ENCODE results near the gene KCTD6. TPM values are rescaled to one million over a fixed set of nuclear protein-coding genes. Genes with fewer than 3 reads are reported as not detected.

The KCTD6 gene
- total RNA-seq, 2 experiments from 2014 or later, result 7.7 to 10.8 TPM

- Mint-ChIP-seq H3K27ac (no peak overlapping the region), H3K9me3 (no peaks in the 10 kb centered on the region), H3K4me1 (peaks cover 38% of the 10 kb centered on the region), H3K36me3 (ENCODE audit: low read depth) (no peaks in the 10 kb centered on the region), H3K27me3 (peaks cover 45% of the 10 kb centered on the region), H3K4me3 (peak overlapping the region; percentile 69)
- no peak for DNase-seq
- CTCF ChIA-PET, result interaction anchor here (0.6 to 3.1 kb wide), 25 partner anchors 8 to 525 kb away, joined by 3 to 22 read pairs (median 5); partner anchors contain the start of genes HTD2 and RPP14
- POLR2A ChIA-PET, result interaction anchor here (0.5 kb wide), 1 partner anchor 28 kb away, joined by 4 read pairs; no protein-coding TSS in a partner anchor
These were observed 915 bp upstream of the KCTD6 start for GRCh38 chr3:58490860-58491501.

GRCh38 chr3:58492494-58492905, 604 bp downstream of the KCTD6 start:
- ChIA-PET POLR2A (no interaction called here), CTCF (interaction anchor here (0.6 to 3.1 kb wide), 24 partner anchors 7 to 185 kb away, joined by 3 to 22 read pairs (median 6); partner anchors contain the start of genes HTD2 and RPP14)
- Mint-ChIP-seq H3K4me3 (peak overlapping the region; percentile 84), H3K4me1 (peaks cover 41% of the 10 kb centered on the region), H3K9me3 (no peaks in the 10 kb centered on the region), H3K27ac (peak overlapping the region; percentile 86), H3K36me3 (ENCODE audit: low read depth) (no peaks in the 10 kb centered on the region), H3K27me3 (peaks cover 32% of the 10 kb centered on the region)
- peak; percentile 41 for DNase-seq

- CTCF ChIA-PET, result interaction anchor here (0.8 to 3.1 kb wide), 4 partner anchors 11 to 188 kb away, joined by 3 to 9 read pairs (median 4); partner anchors contain the start of genes HTD2 and RPP14
- Mint-ChIP-seq H3K36me3 (ENCODE audit: low read depth) (peaks cover 3% of the 10 kb centered on the region), H3K4me1 (peaks cover 41% of the 10 kb centered on the region)
These were observed 2.2 kb downstream of the KCTD6 start for GRCh38 chr3:58494107-58494506.

GRCh38 chr3:58495101-58495500, 3.2 kb downstream of the KCTD6 start:
- no peak for DNase-seq
- H3K27ac Mint-ChIP-seq, result no peak overlapping the region
- H3K36me3 Mint-ChIP-seq (ENCODE audit: low read depth), result peaks cover 4% of the 10 kb centered on the region
- POLR2A ChIA-PET, result interaction anchor here (0.6 kb wide), 1 partner anchor 92 kb away, joined by 3 read pairs; no protein-coding TSS in a partner anchor
- no peaks in the 10 kb centered on the region for H3K9me3 Mint-ChIP-seq
- H3K4me1 Mint-ChIP-seq, result peaks cover 37% of the 10 kb centered on the region
- peaks cover 10% of the 10 kb centered on the region for H3K27me3 Mint-ChIP-seq
- CTCF ChIA-PET, result interaction anchor here (0.6 to 0.8 kb wide), 2 partner anchors 189 to 1269 kb away, joined by 3 to 5 read pairs; partner anchors contain the start of genes HTD2 and RPP14
- H3K4me3 Mint-ChIP-seq, result no peak overlapping the region

More at GRCh38 chr3:58494107-58494506, 2.2 kb downstream of the KCTD6 start:
- H3K27me3 Mint-ChIP-seq, result peaks cover 18% of the 10 kb centered on the region
- no peak overlapping the region for H3K4me3 Mint-ChIP-seq
- POLR2A ChIA-PET, result no interaction called here
- H3K27ac Mint-ChIP-seq, result no peak overlapping the region
- H3K9me3 Mint-ChIP-seq, result no peaks in the 10 kb centered on the region
- DNase-seq, result no peak

GRCh38 chr3:58496206-58496857, 4.4 kb downstream of the KCTD6 start:
- DNase-seq, result no peak
- Mint-ChIP-seq H3K4me1 (peaks cover 32% of the 10 kb centered on the region), H3K36me3 (ENCODE audit: low read depth) (peaks cover 12% of the 10 kb centered on the region), H3K27me3 (peaks cover 6% of the 10 kb centered on the region), H3K9me3 (no peaks in the 10 kb centered on the region), H3K27ac (no peak overlapping the region), H3K4me3 (no peak overlapping the region)
- ChIA-PET POLR2A (no interaction called here), CTCF (no interaction called here)

- Mint-ChIP-seq H3K27me3 (peaks cover 4% of the 10 kb centered on the region), H3K36me3 (ENCODE audit: low read depth) (peaks cover 17% of the 10 kb centered on the region), H3K4me3 (no peak overlapping the region), H3K27ac (no peak overlapping the region), H3K4me1 (peaks cover 29% of the 10 kb centered on the region), H3K9me3 (no peaks in the 10 kb centered on the region)
- CTCF ChIA-PET, result no interaction called here
- POLR2A ChIA-PET, result no interaction called here
- DNase-seq, result no peak
These were observed 5.2 kb downstream of the KCTD6 start for GRCh38 chr3:58497097-58497496.

GRCh38 chr3:58502872-58503271, 11.0 kb downstream of the KCTD6 start:
- ChIA-PET POLR2A (no interaction called here), CTCF (no interaction called here)
- Mint-ChIP-seq H3K4me1 (no peaks in the 10 kb centered on the region), H3K36me3 (ENCODE audit: low read depth) (peaks cover 18% of the 10 kb centered on the region), H3K27ac (no peak overlapping the region), H3K27me3 (no peaks in the 10 kb centered on the region), H3K9me3 (no peaks in the 10 kb centered on the region), H3K4me3 (no peak overlapping the region)
- DNase-seq, result no peak

GRCh38 chr3:58507356-58508078, 15.6 kb downstream of the KCTD6 start:
- peaks cover 1% of the 10 kb centered on the region for H3K36me3 Mint-ChIP-seq (ENCODE audit: low read depth)
- CTCF ChIA-PET, result interaction anchor here (0.7 to 1.5 kb wide), 2 partner anchors 12 to 16 kb away, joined by 3 to 7 read pairs; partner anchors contain the start of gene KCTD6
- H3K27me3 Mint-ChIP-seq, result no peaks in the 10 kb centered on the region
- no peak overlapping the region for H3K4me3 Mint-ChIP-seq
- no peaks in the 10 kb centered on the region for H3K9me3 Mint-ChIP-seq
- no peak overlapping the region for H3K27ac Mint-ChIP-seq
- POLR2A ChIA-PET, result no interaction called here
- DNase-seq, result no peak
- H3K4me1 Mint-ChIP-seq, result no peaks in the 10 kb centered on the region

GRCh38 chr3:58508437-58508836, 16.5 kb downstream of the KCTD6 start:
- H3K36me3 Mint-ChIP-seq (ENCODE audit: low read depth), result peaks cover 1% of the 10 kb centered on the region
- H3K27me3 Mint-ChIP-seq, result no peaks in the 10 kb centered on the region
- no peak overlapping the region for H3K4me3 Mint-ChIP-seq
- ChIA-PET POLR2A (no interaction called here), CTCF (interaction anchor here (0.7 kb wide), 1 partner anchor 11 kb away, joined by 3 read pairs; no protein-coding TSS in a partner anchor)
- H3K27ac Mint-ChIP-seq, result no peak overlapping the region
- H3K4me1 Mint-ChIP-seq, result no peaks in the 10 kb centered on the region
- no peak for DNase-seq
- no peaks in the 10 kb centered on the region for H3K9me3 Mint-ChIP-seq

- CTCF ChIA-PET, result interaction anchor here (1.2 kb wide), 1 partner anchor 28 kb away, joined by 3 read pairs; no protein-coding TSS in a partner anchor
- no peak overlapping the region for H3K4me3 Mint-ChIP-seq
- no peaks in the 10 kb centered on the region for H3K36me3 Mint-ChIP-seq (ENCODE audit: low read depth)
- no peak for DNase-seq
- peaks cover 2% of the 10 kb centered on the region for H3K27me3 Mint-ChIP-seq
- no peaks in the 10 kb centered on the region for H3K9me3 Mint-ChIP-seq
- POLR2A ChIA-PET, result no interaction called here
- H3K4me1 Mint-ChIP-seq, result no peaks in the 10 kb centered on the region
- H3K27ac Mint-ChIP-seq, result no peak overlapping the region
These were observed 22.5 kb downstream of the KCTD6 start for GRCh38 chr3:58514405-58514804.

GRCh38 chr3:58518291-58518789, 26.4 kb downstream of the KCTD6 start:
- ChIA-PET POLR2A (no interaction called here), CTCF (interaction anchor here (0.8 to 1.1 kb wide), 2 partner anchors 10 to 286 kb away, joined by 3 read pairs; no protein-coding TSS in a partner anchor)
- no peak for DNase-seq
- no peaks in the 10 kb centered on the region for H3K9me3 Mint-ChIP-seq
- H3K27me3 Mint-ChIP-seq, result peaks cover 2% of the 10 kb centered on the region
- no peak overlapping the region for H3K4me3 Mint-ChIP-seq
- H3K27ac Mint-ChIP-seq, result no peak overlapping the region
- no peaks in the 10 kb centered on the region for H3K4me1 Mint-ChIP-seq
- H3K36me3 Mint-ChIP-seq (ENCODE audit: low read depth), result no peaks in the 10 kb centered on the region

GRCh38 chr3:58519668-58520402, 27.9 kb downstream of the KCTD6 start:
- Mint-ChIP-seq H3K9me3 (no peaks in the 10 kb centered on the region), H3K27me3 (no peaks in the 10 kb centered on the region), H3K36me3 (ENCODE audit: low read depth) (no peaks in the 10 kb centered on the region), H3K4me3 (no peak overlapping the region), H3K4me1 (no peaks in the 10 kb centered on the region), H3K27ac (no peak overlapping the region)
- CTCF ChIA-PET, result interaction anchor here (1.1 to 1.4 kb wide), 3 partner anchors 12 to 224 kb away, joined by 3 to 4 read pairs (median 3); no protein-coding TSS in a partner anchor
- POLR2A ChIA-PET, result interaction anchor here (0.6 kb wide), 2 partner anchors 29 to 59 kb away, joined by 4 read pairs; no protein-coding TSS in a partner anchor
- DNase-seq, result no peak

Data from activated CD4-positive, alpha-beta T cell treated with anti-CD3 and anti-CD28 coated beads, Interleukin-2, amount 10 ng/mL, durations not matched to agents 7 days and 5 days (primary cell).